ENCODE data around the gene ASAP3.

DNA sequence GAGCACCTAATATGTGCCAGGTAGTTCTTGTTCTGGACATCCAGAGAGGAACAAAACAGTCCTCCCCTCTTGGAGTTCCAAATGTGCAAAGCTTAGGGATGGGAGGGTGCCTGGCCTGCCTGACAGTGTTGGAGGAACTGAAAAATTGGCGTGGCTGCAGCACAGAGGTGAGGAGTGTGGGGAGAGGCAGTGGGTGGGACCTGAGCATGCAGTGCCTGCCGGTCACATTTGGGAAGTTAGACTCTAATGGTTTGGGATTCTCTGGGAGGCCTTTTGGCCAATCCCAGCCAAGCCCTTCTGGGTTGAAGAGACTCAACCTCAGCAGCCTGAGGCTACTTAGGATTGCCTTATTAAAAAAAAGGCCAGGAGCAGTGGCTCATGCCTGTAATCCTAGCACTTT lies 57.2 kb downstream of the ASAP3 start:
- no peak for TF ChIP-seq SIN3A (IDR thresholded peaks at IDR 0.05; ENCODE audit: borderline replicate concordance, insufficient read depth, low read depth, low read length)
- TF ChIP-seq, protein P1, sequence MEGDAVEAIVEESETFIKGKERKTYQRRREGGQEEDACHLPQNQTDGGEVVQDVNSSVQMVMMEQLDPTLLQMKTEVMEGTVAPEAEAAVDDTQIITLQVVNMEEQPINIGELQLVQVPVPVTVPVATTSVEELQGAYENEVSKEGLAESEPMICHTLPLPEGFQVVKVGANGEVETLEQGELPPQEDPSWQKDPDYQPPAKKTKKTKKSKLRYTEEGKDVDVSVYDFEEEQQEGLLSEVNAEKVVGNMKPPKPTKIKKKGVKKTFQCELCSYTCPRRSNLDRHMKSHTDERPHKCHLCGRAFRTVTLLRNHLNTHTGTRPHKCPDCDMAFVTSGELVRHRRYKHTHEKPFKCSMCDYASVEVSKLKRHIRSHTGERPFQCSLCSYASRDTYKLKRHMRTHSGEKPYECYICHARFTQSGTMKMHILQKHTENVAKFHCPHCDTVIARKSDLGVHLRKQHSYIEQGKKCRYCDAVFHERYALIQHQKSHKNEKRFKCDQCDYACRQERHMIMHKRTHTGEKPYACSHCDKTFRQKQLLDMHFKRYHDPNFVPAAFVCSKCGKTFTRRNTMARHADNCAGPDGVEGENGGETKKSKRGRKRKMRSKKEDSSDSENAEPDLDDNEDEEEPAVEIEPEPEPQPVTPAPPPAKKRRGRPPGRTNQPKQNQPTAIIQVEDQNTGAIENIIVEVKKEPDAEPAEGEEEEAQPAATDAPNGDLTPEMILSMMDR (IDR thresholded peaks at IDR 0.05) = no peak
- TF ChIP-seq POLR2AphosphoS5 (IDR thresholded peaks at IDR 0.05; ENCODE audit: low read depth, low read length) = no peak
- TF ChIP-seq TCF7L2 (IDR thresholded peaks at IDR 0.05; ENCODE audit: low read depth, low read length) = no peak
- TF ChIP-seq REST (IDR thresholded peaks at IDR 0.05; ENCODE audit: insufficient read depth in 1 of 2, low read depth in 2 of 2, low read length in 1 of 2) = no peak

All from Panc1 (cell line).